NCI-H2029 (cell line): Measurements from ENCODE around the gene EYA4.
A peak's percentile ranks its signal among the peaks of the same experiment; 100 is the strongest.

ENCODE experiments used
- DNase-seq: peaks from one replicate; lab custom pipeline; 2025; lab: John Stamatoyannopoulos, UW

EYA4 gene

GRCh38 chr6:133289733-133290306, 48.7 kb downstream of the EYA4 start:
- no peak for DNase-seq

GRCh38 chr6:133290930-133291329, 49.8 kb downstream of the EYA4 start:
- no peak for DNase-seq

GRCh38 chr6:133291671-133292070, 50.5 kb downstream of the EYA4 start:
- DNase-seq, result no peak

- no peak for DNase-seq
Measured at GRCh38 chr6:133297657-133298056, 56.5 kb downstream of the EYA4 start.

- DNase-seq, result no peak
Measured at GRCh38 chr6:133298335-133298734, 57.2 kb downstream of the EYA4 start.

GRCh38 chr6:133298801-133299200, 57.6 kb downstream of the EYA4 start:
- no peak for DNase-seq

- DNase-seq, result no peak
Measured at GRCh38 chr6:133300896-133301295, 59.7 kb downstream of the EYA4 start.

- DNase-seq, result no peak
Measured at GRCh38 chr6:133301835-133302234, 60.7 kb downstream of the EYA4 start.

GRCh38 chr6:133306931-133307330, 65.8 kb downstream of the EYA4 start:
- no peak for DNase-seq

- no peak for DNase-seq
Measured at GRCh38 chr6:133309579-133309978, 68.4 kb downstream of the EYA4 start.

GRCh38 chr6:133312006-133312405, 70.8 kb downstream of the EYA4 start:
- no peak for DNase-seq

- no peak for DNase-seq
Measured at GRCh38 chr6:133313068-133313467, 71.9 kb downstream of the EYA4 start.

- DNase-seq, result no peak
Measured at GRCh38 chr6:133314947-133315346, 73.8 kb downstream of the EYA4 start.

GRCh38 chr6:133315811-133316210, 74.7 kb downstream of the EYA4 start:
- no peak for DNase-seq

GRCh38 chr6:133317704-133318103, 76.5 kb downstream of the EYA4 start:
- no peak for DNase-seq

GRCh38 chr6:133326584-133326983, 85.4 kb downstream of the EYA4 start:
- peak; percentile 21 for DNase-seq

- no peak for DNase-seq
Measured at GRCh38 chr6:133333852-133334251, 92.7 kb downstream of the EYA4 start.

- DNase-seq, result no peak
Measured at GRCh38 chr6:133337308-133337707, 96.2 kb downstream of the EYA4 start.

- no peak for DNase-seq
Measured at GRCh38 chr6:133339543-133340384, 98.6 kb downstream of the EYA4 start.

GRCh38 chr6:133340557-133340956, 99.4 kb downstream of the EYA4 start:
- no peak for DNase-seq

- no peak for DNase-seq
Measured at GRCh38 chr6:133341607-133342158, 100.5 kb downstream of the EYA4 start.

- DNase-seq, result no peak
Measured at GRCh38 chr6:133343220-133343619, 102.1 kb downstream of the EYA4 start.

GRCh38 chr6:133348846-133349245, 107.7 kb downstream of the EYA4 start:
- DNase-seq, result no peak
